Measurements from ENCODE around the gene CDS2. TPM values are rescaled to one million over a fixed set of nuclear protein-coding genes. Genes with fewer than 3 reads are reported as not detected.

The CDS2 gene
- total and polyA plus RNA-seq, 2 of the 13 experiments (the other 11 are each of a cell fraction or from before 2014, with no cell fraction given), result 81.3 to 153 TPM

GRCh38 chr20:5119435-5120184 is 7.2 kb upstream of the CDS2 start, which contains the start of gene PCNA (continued):
- TF ChIP-seq ZNF362 (CRISPR knock-in tag; IDR thresholded peaks at IDR 0.05; ENCODE audit: borderline replicate concordance) (peak; percentile 75), TOPORS (CRISPR knock-in tag; IDR thresholded peaks at IDR 0.05) (peak; percentile 100; the same call in 1 of the 2 replicates), FOXA1 (IDR thresholded peaks at IDR 0.05) (no peak), FOXA1 (CRISPR knock-in tag; IDR thresholded peaks at IDR 0.05) (peak; percentile 46), ZNF382 (CRISPR knock-in tag; IDR thresholded peaks at IDR 0.05; ENCODE audit: borderline replicate concordance) (no peak), ZNF530 (CRISPR knock-in tag; IDR thresholded peaks at IDR 0.05; ENCODE audit: low read depth) (peak; percentile 97), MTERF4 (CRISPR knock-in tag; IDR thresholded peaks at IDR 0.05) (peak; percentile 99), FOXK1 (CRISPR knock-in tag; IDR thresholded peaks at IDR 0.05; ENCODE audit: borderline replicate concordance, low read depth) (peak; percentile 90), PAWR (CRISPR knock-in tag; IDR thresholded peaks at IDR 0.05; ENCODE audit: borderline replicate concordance) (peak; percentile 87; the same call in 1 of the 2 replicates), ZNF710 (CRISPR knock-in tag; IDR thresholded peaks at IDR 0.05; ENCODE audit: borderline replicate concordance) (peak; percentile 65), ZNF83 (CRISPR knock-in tag; IDR thresholded peaks at IDR 0.05; ENCODE audit: borderline replicate concordance) (peak; percentile 90; the same call in 1 of the 2 replicates), NFYC (CRISPR knock-in tag; IDR thresholded peaks at IDR 0.05) (peak; percentile 95), ZEB1 (IDR thresholded peaks at IDR 0.05; ENCODE audit: insufficient replicate concordance, low read depth) (peak; percentile 94), ZNF318 (CRISPR knock-in tag; IDR thresholded peaks at IDR 0.05) (peak; percentile 67; the same call in 1 of the 2 replicates), RELA (CRISPR knock-in tag; IDR thresholded peaks at IDR 0.05) (no peak; the same call in 1 of the 2 replicates), JUNB (CRISPR knock-in tag; IDR thresholded peaks at IDR 0.05; ENCODE audit: borderline replicate concordance) (no peak)

Measured in HepG2 (cell line).